Measurements from ENCODE around the gene KDM2B.

GRCh38 chr12:121507984-121508383 is 72.8 kb downstream of the KDM2B start:
- TF ChIP-seq POLR2A (IDR thresholded peaks at IDR 0.05; ENCODE audit: low read length) (no peak), GATA1 (IDR thresholded peaks at IDR 0.05; ENCODE audit: low read depth, low read length) (no peak)
